ENCODE measurements around the gene SHQ1.
"Not testable (repeated sequence)": the region's sequence is repeated elsewhere in the genome, so short reads cannot be mapped to it uniquely, and the experiment has no call there.

SHQ1 gene

DNA sequence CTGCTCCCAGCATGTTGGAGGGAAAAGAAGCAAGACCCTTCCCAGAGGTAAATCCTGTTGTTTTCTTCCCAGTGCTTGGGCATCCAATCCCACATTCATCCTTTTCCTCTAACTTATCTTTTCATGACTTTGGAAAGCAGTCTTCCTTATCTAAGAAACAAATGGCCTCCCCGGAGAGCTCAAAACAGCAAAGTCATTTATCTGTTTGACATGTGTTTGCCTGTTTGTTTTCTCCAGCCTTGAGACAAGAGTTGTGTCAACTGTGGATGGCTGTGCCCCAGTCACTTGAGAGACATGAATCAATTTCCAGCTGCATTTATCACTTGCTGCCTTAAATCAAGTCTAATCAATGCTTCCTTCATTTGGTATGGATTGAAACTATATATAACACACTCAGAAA lies 103.9 kb downstream of the SHQ1 start:
- TF ChIP-seq Cebpa-rat (IDR thresholded peaks at IDR 0.05) = no peak
- Histone ChIP-seq H3K9me3 (replicated peaks in 1 of 11) (peaks cover 0 to 12% (median 5%) of the 10 kb centered on the region in 11 experiments; a peak in 12 of 22 replicates), H3K4me3 (no peak overlapping the region), H3K27me3 (peaks cover 3 to 8% (median 7%) of the 10 kb centered on the region in 11 experiments), H3K27ac (peak overlapping the region in 6 of 11 experiments; percentile 2 to 32 (median 24); a peak in 7 of 22 replicates), H3K4me1 (peaks cover 7 to 54% (median 49%) of the 10 kb centered on the region in 10 experiments), H4K20me1 (no peaks in the 10 kb centered on the region), H3K9ac (no peak overlapping the region), H3K36me3 (peaks cover 0 to 6% (median 0%) of the 10 kb centered on the region in 11 experiments; a peak in 3 of 22 replicates), H3K4me2 (peak overlapping the region in 10 of 11 experiments; percentile 18 to 85 (median 72); a peak in 19 of 22 replicates)

DNA sequence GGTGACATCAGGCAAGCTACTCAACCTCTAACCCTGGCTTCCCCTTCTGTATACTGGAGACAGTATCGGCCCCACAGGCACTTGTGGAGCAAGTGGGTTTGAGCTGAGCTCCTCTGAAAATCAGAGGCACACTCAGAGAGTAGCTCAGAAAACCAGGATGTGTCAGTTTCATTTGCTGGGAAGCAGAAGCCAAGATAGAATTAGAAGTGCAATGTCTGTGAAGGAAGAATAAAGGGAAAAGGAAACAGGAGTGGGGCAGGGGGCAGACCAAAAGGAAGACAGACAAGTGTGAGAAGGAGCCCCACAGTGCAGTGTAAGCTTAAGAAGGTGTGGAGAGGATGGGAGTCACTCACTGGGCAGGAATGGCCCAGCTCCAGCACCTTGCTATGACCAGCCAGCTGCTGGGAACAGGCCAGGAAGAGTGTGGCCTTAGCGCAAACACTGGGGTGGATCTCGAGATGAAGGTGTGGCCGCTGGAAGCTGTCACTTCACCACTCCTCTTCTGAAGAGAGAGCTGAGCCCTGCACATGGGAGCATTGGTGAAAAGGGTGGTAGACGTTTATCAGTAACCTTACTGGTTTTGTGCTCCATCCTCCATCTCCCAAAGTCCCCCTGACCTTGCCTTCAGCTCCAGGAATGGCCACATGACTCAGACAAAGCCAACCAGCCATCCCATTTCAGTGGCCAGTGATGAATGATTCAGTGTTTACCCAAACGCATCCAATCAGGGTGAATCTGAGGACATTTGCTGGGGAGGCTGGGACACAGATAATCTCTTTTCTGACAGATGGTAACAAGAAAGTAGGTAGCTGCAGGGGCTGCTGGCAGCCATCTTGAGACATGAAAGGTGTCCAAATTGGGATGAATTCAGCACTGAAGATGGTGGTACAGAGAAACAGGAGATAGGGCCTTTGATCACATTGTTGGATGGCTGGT lies 108.4 kb downstream of the SHQ1 start:
- Histone ChIP-seq H3K27me3 (peaks cover 20 to 28% (median 24%) of the 10 kb centered on the region in 11 experiments), H3K4me1 (peaks cover 0 to 45% (median 35%) of the 10 kb centered on the region in 10 experiments; a peak in 18 of 20 replicates), H4K20me1 (no peaks in the 10 kb centered on the region), H3K4me3 (no peak overlapping the region), H3K4me2 (peak overlapping the region in 8 of 11 experiments; percentile 5 to 48 (median 24); a peak in 16 of 22 replicates), H3K27ac (no peak overlapping the region), H3K9me3 (replicated peaks in 1 of 11) (peaks cover 3 to 26% (median 19%) of the 10 kb centered on the region in 11 experiments), H3K9ac (no peak overlapping the region), H3K36me3 (no peaks in the 10 kb centered on the region; a peak in 1 of 22 replicates)
- TF ChIP-seq Cebpa-rat (IDR thresholded peaks at IDR 0.05) = no peak

DNA sequence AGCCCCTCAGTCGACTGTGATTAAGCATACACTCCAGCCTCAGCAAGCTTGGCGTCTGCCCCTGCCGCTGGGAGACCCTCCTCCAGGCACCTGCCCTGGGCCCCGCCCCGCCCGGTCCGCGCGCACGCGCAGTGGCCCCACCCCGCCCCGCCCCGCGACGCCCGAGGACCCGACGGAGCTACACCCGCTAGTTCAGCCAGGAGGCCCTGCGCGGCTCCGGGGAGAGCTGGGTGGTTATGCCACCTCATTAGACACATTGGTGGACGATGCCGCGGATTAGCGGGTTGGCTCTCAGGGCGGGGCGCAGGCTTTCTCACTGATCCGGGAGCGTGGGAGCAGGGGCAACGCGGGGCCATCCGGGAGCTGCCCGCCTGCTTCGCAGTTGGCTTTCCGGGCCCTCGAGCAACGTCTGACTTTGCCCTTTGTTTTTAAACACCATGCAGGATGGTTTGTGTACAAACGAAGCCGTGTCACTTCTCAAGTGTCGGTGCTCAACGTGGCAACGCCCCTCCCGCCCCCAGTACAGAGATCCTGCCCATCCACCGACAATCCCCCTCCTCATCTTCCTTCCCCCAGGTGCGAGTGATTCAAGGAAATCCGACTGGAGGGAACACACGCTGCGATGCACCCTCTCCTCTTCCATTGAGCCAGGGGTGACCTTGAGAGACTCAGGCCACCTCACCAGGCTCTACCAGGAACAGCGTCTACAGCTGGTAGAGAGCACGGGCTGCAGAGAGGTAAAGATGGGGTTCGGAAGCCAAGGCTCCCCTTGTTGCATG lies 109.3 kb downstream of the SHQ1 start:
- Histone ChIP-seq H4K20me1 (no peaks in the 10 kb centered on the region), H3K4me2 (peak overlapping the region in 3 of 11 experiments; percentile 5 to 27 (median 7); a peak in 1 of 22 replicates), H3K9ac (no peak overlapping the region), H3K4me3 (no peak overlapping the region), H3K36me3 (no peaks in the 10 kb centered on the region; a peak in 1 of 22 replicates), H3K9me3 (replicated peaks in 1 of 11) (peaks cover 12 to 34% (median 28%) of the 10 kb centered on the region in 11 experiments), H3K4me1 (peaks cover 0 to 36% (median 28%) of the 10 kb centered on the region in 10 experiments; a peak in 18 of 20 replicates), H3K27ac (no peak overlapping the region), H3K27me3 (peaks cover 20 to 28% (median 24%) of the 10 kb centered on the region in 11 experiments)
- no peak for TF ChIP-seq Cebpa-rat (IDR thresholded peaks at IDR 0.05)

DNA sequence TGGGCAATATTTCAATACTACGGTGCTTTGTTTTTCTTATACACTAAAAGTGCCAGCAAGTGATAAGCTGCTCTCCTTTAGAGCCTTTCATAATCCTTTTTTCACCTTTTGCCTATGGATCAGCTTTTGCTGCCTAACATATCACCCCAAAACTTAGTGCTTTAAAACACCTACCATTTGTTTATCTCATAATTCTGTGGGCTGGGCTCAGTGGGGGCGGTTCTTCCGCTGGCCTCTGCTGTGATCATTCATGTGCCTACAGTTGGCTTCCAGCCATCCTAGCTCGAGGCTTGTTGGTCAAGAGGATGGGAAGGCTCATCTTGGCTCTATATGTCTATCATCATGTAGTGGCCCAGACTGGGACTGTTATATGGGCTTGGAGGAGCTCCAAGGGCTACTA lies 113.2 kb downstream of the SHQ1 start:
- not testable (repeated sequence) for H3K36me3 ChIP-seq, H3K4me2 ChIP-seq, H3K27ac ChIP-seq, H3K4me1 ChIP-seq, H4K20me1 ChIP-seq, H3K9ac ChIP-seq, H3K4me3 ChIP-seq
- Histone ChIP-seq H3K27me3 (peaks cover 20 to 28% (median 24%) of the 10 kb centered on the region in 11 experiments), H3K9me3 (replicated peaks in 1 of 11) (peaks cover 31 to 55% (median 45%) of the 10 kb centered on the region in 11 experiments)

DNA sequence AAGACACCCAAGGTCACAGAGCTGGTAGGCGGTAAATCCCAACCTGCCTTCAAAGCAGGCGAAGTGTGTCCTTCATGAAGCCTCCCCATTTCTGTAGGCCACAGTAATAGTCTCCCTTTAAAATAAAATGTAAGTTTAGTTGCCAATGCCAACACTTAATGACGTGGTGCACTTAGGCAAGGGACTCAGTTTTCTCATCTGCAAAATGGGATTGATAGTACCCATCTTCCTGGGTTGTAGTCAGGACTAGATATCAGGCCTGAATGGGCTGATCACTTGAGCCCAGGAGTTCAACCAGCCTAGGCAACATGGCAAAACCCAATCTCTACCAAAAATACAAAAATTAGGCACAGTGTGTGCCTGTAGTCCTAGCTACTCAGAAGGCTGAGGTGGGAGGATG lies 114.6 kb downstream of the SHQ1 start:
- Histone ChIP-seq H3K4me1 (no peaks in the 10 kb centered on the region), H3K27me3 (peaks cover 9 to 14% (median 11%) of the 10 kb centered on the region in 11 experiments), H3K4me3 (no peak overlapping the region), H3K4me2 (no peak overlapping the region), H4K20me1 (no peaks in the 10 kb centered on the region), H3K36me3 (peaks cover 0 to 10% (median 0%) of the 10 kb centered on the region in 11 experiments; a peak in 2 of 22 replicates), H3K27ac (no peak overlapping the region), H3K9me3 (replicated peaks in 1 of 11) (peaks cover 31 to 43% (median 38%) of the 10 kb centered on the region in 11 experiments), H3K9ac (no peak overlapping the region)
- no peak for TF ChIP-seq Cebpa-rat (IDR thresholded peaks at IDR 0.05)

DNA sequence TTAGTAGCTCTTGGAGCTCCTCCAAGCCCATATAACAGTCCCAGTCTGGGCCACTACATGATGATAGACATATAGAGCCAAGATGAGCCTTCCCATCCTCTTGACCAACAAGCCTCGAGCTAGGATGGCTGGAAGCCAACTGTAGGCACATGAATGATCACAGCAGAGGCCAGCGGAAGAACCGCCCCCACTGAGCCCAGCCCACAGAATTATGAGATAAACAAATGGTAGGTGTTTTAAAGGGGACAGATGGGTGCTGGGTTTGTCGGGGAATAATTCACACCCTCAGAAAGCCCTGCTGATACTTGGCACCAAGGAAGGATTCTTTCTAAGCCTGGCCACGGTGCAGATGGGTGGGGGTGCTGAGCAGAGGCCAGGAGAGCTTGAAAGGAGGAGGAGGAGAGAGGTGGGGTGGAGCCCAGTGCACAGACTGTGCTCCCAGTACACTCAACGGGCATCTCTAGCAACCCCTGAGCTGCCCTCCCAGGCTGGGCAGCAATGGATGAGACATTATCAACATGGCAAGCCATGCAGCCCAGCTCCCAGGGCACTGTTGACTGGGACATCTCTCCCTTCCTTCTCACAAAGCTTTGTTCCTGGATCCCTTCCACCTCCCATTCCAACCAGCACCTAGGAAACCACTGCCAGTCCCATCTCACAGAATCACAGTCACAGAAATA lies 115.4 kb downstream of the SHQ1 start:
- not testable (repeated sequence) for H3K4me3 ChIP-seq, H3K36me3 ChIP-seq, H3K4me2 ChIP-seq, H3K4me1 ChIP-seq, H3K9ac ChIP-seq, H3K27ac ChIP-seq, H4K20me1 ChIP-seq, H3K27me3 ChIP-seq
- peaks cover 29 to 37% (median 32%) of the 10 kb centered on the region in 11 experiments for H3K9me3 ChIP-seq (replicated peaks in 1 of 11)

DNA sequence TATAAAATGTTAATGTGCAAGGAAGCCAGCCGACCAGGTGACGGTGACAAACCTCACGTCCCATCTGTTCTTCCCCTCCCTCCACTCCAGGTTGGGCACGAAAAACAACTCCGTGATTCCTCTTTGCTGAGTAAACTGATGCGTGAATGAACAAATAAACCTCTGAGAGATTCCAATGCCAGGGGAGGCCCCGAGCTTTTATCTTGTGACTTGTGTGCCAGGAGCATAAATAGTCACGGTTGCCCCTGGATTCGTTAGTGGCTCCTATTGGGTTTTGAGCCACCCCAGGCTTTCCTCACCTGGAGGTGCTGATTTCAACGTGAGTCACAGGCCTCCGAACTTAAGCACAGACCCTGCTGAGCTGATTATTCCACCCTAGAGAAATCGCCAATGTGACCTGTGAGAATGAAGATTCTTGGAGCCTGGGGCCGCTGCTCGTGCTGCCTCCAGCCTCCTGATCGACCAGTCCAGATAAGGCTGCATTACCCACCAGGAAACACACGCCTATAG lies 119.2 kb downstream of the SHQ1 start:
- Histone ChIP-seq H3K4me1 (0 out of 20 replicates have a peak, but pooled peaks cover 0 to 6% (median 0%) of the 10 kb centered on the region in 10 experiments), H4K20me1 (no peaks in the 10 kb centered on the region), H3K4me3 (no peak overlapping the region), H3K4me2 (no peak overlapping the region), H3K9ac (no peak overlapping the region), H3K27me3 (no peaks in the 10 kb centered on the region), H3K27ac (no peak overlapping the region), H3K9me3 (replicated peaks in 1 of 11) (peaks cover 16 to 24% (median 21%) of the 10 kb centered on the region in 11 experiments), H3K36me3 (peaks cover 0 to 10% (median 0%) of the 10 kb centered on the region in 11 experiments; a peak in 1 of 22 replicates)
- TF ChIP-seq Cebpa-rat (IDR thresholded peaks at IDR 0.05) = no peak

DNA sequence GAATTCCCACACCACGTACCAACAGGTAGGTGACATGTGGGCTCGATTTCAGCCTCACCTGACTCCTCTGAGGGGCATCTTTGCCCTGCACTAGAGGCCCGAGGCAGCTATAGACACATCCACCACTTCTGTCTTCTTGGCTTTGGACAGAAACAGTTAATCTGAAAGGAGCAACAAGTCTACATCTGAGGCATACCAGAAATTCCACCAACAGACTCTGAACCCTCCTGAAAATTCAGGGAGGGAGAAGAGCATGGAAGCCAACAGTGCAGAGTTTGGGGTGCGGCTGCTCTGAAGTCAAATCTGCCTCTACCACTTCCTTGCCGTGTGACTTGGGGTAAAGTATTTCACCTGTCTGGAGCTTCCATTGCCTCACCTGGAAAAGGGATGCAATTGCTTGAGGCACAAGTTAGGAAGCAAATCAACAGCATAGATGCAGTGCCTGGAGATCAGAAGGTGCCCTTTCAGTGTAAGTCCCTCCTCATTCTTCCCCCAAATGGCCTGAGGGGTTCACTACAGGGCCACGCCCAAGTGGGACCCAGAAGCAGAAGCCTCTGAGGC lies 119.8 kb downstream of the SHQ1 start:
- Histone ChIP-seq H3K4me3 (no peak overlapping the region), H3K4me1 (0 out of 20 replicates have a peak, but pooled peaks cover 0 to 6% (median 0%) of the 10 kb centered on the region in 10 experiments), H3K36me3 (0 out of 22 replicates have a peak, but pooled peaks cover 0 to 7% (median 0%) of the 10 kb centered on the region in 11 experiments), H4K20me1 (no peaks in the 10 kb centered on the region), H3K27ac (no peak overlapping the region), H3K27me3 (no peaks in the 10 kb centered on the region), H3K9ac (no peak overlapping the region), H3K9me3 (replicated peaks in 1 of 11) (peaks cover 10 to 18% (median 15%) of the 10 kb centered on the region in 11 experiments), H3K4me2 (no peak overlapping the region)
- TF ChIP-seq Cebpa-rat (IDR thresholded peaks at IDR 0.05) = no peak
